NCI-H2196 treated with DMSO at 0.1 percent for 48 hours (cell line): Measurements from ENCODE around the gene PRRC2A.

Experiments used
- DNase-seq: peaks from one replicate; lab custom pipeline; 2025; ENCODE audit not compliant: unreplicated experiment; lab: John Stamatoyannopoulos, UW

PRRC2A gene

GRCh38 chr6:31620586-31621319 is at the start of gene PRRC2A:
TSS of gene PRRC2A (plus strand) at chr6:31620715. CDS start at chr6:31622790, 2,075 bp downstream.
- DNase-seq: peak; percentile 76

GRCh38 chr6:31572041-31572911 is 48.2 kb upstream of the PRRC2A start, which contains the start of gene LTA:
TSS of gene LTA (plus strand) at chr6:31572289. CDS start at chr6:31572743, 454 bp downstream.
- no peak for DNase-seq

GRCh38 chr6:31573239-31574105 is 47.0 kb upstream of the PRRC2A start:
- DNase-seq: no peak

GRCh38 chr6:31574106-31575061 is 46.1 kb upstream of the PRRC2A start:
- DNase-seq: no peak

GRCh38 chr6:31575335-31575901 is 45.1 kb upstream of the PRRC2A start, which contains the start of gene TNF:
TSS of gene TNF (plus strand) at chr6:31575565. CDS start at chr6:31575742, 177 bp downstream.
- no peak for DNase-seq

GRCh38 chr6:31575952-31576685 is 44.4 kb upstream of the PRRC2A start:
- no peak for DNase-seq

- DNase-seq: no peak
Measured at GRCh38 chr6:31576897-31577578, 43.5 kb upstream of the PRRC2A start.

GRCh38 chr6:31577579-31577966 is 42.9 kb upstream of the PRRC2A start:
- no peak for DNase-seq

GRCh38 chr6:31578184-31579118 is 42.1 kb upstream of the PRRC2A start:
- no peak for DNase-seq

- DNase-seq: no peak
Measured at GRCh38 chr6:31579119-31579505, 41.4 kb upstream of the PRRC2A start.

GRCh38 chr6:31579546-31580437 is 40.7 kb upstream of the PRRC2A start:
- DNase-seq: no peak

- DNase-seq: no peak
Measured at GRCh38 chr6:31580438-31580740, 40.1 kb upstream of the PRRC2A start.

- DNase-seq: peak; percentile 66
Measured at GRCh38 chr6:31580807-31581433, 39.6 kb upstream of the PRRC2A start.

- no peak for DNase-seq
Measured at GRCh38 chr6:31581434-31582229, 38.9 kb upstream of the PRRC2A start.

- no peak for DNase-seq
Measured at GRCh38 chr6:31582230-31582643, 38.3 kb upstream of the PRRC2A start, which contains the start of gene LTB. TSS of gene LTB (minus strand) at chr6:31582424. CDS start at chr6:31582417, 7 bp downstream.
